IMR-90 (cell line): ENCODE measurements around the gene ELL2. TPM values are rescaled to one million over a fixed set of nuclear protein-coding genes. Genes with fewer than 3 reads are reported as not detected.

Source experiments
- ATAC-seq: fragments of 200-7000 bp; cut with Tn5 transposase; 2 replicates; pipeline ENCODE4 v1.9.1; 2020; ENCODE audit warnings: low read depth, mild to moderate bottlenecking, moderate library complexity
- BruUV-seq: library from RNA; stranded (reverse); fragments of 400-500 nt; replicated peaks from 2 replicates; lab custom pipeline; 2021; lab: Mats Ljungman, UMichigan
- CTCF ChIA-PET: fragments of 300-600 bp; formaldehyde crosslinking; extraction: SDS; loops from one replicate; lab custom pipeline; 2021; ENCODE audit warnings: antibody characterized with exemption; lab: Yijun Ruan, JAX
- POLR2A ChIA-PET: fragments of 300-600 bp; sonication (Branson Sonifier 250); formaldehyde crosslinking; loops from one replicate; lab custom pipeline; 2022; ENCODE audit warnings: antibody characterized with exemption; ENCODE audit not compliant: unreplicated experiment; lab: Charles Lee
- DNase-seq: peaks from one replicate; pipeline ENCODE4 v3.0.0; 2013
- H2AFZ ChIP-seq: replicated peaks from 2 replicates; pipeline ENCODE3; 2013; ENCODE audit warnings: low read length, mild to moderate bottlenecking; ENCODE audit not compliant: poor library complexity
- H2AK5ac ChIP-seq: 2 replicates; pipeline ENCODE4 v1.6.1; 2013; ENCODE audit warnings: low read depth, low read length, inconsistent platforms
- H2AK9ac ChIP-seq: replicated peaks from 2 replicates; pipeline ENCODE3; 2013; ENCODE audit warnings: mild to moderate bottlenecking, low read depth, low read length, moderate library complexity; ENCODE audit not compliant: poor library complexity
- H2BK120ac ChIP-seq: 2 replicates; pipeline ENCODE4 v1.6.1; 2013; ENCODE audit warnings: low read depth, low read length, inconsistent platforms
- H2BK15ac ChIP-seq: 3 replicates; pipeline ENCODE4 v1.6.1; 2013; ENCODE audit warnings: low read depth, low read length, inconsistent platforms
- H2BK20ac ChIP-seq: 2 replicates; pipeline ENCODE4 v1.6.1; 2013; ENCODE audit warnings: low read depth, mild to moderate bottlenecking, inconsistent platforms, low read length, moderate library complexity
- H2BK5ac ChIP-seq: 2 replicates; pipeline ENCODE4 v1.6.1; 2013; ENCODE audit warnings: mild to moderate bottlenecking, low read depth, low read length, inconsistent platforms; ENCODE audit not compliant: poor library complexity, severe bottlenecking
- H3K14ac ChIP-seq: replicated peaks from 2 replicates; pipeline ENCODE4 v1.6.1; 2013; ENCODE audit warnings: low read depth, low read length, inconsistent platforms
- H3K18ac ChIP-seq: 2 replicates; pipeline ENCODE4 v1.6.1; 2013; ENCODE audit warnings: low read depth, low read length, control low read depth
- H3K23ac ChIP-seq: 2 replicates; pipeline ENCODE4 v1.6.1; 2013; ENCODE audit warnings: low read depth, low read length, inconsistent platforms
- H3K27ac ChIP-seq: 2 replicates; pipeline ENCODE4 v1.5.1; 2013; ENCODE audit warnings: mild to moderate bottlenecking, control low read depth, low read length; ENCODE audit not compliant: insufficient read depth
- H3K27me3 ChIP-seq: 2 replicates; pipeline ENCODE4 v1.6.1; 2013; ENCODE audit warnings: low read length; ENCODE audit not compliant: control insufficient read depth, insufficient read depth
- H3K36me3 ChIP-seq: 2 replicates; pipeline ENCODE4 v1.6.1; 2013; ENCODE audit warnings: low read length, mixed read lengths; ENCODE audit not compliant: control insufficient read depth, insufficient read depth
- H3K4ac ChIP-seq: 2 replicates; pipeline ENCODE4 v1.6.1; 2013; ENCODE audit warnings: low read depth, low read length, inconsistent platforms
- H3K4me1 ChIP-seq: 2 replicates; pipeline ENCODE4 v1.6.1; 2013; ENCODE audit warnings: low read length, mixed read lengths; ENCODE audit not compliant: control insufficient read depth, insufficient read depth
- H3K4me2 ChIP-seq: 2 replicates; pipeline ENCODE4 v1.6.1; 2013; ENCODE audit warnings: low read depth, mild to moderate bottlenecking, control low read depth, low read length, moderate library complexity
- H3K4me3 ChIP-seq: 2 replicates; pipeline ENCODE4 v1.5.1; 2013; ENCODE audit warnings: low read depth, mild to moderate bottlenecking, control low read depth, low read length, moderate library complexity; ENCODE audit not compliant: insufficient read depth
- H3K56ac ChIP-seq: 2 replicates; pipeline ENCODE4 v1.6.1; 2013; ENCODE audit warnings: low read length, inconsistent platforms; ENCODE audit not compliant: insufficient read depth; ENCODE audit errors: extremely low read depth
- H3K79me1 ChIP-seq, 2 experiments: 2 replicates each; pipeline ENCODE4 v1.6.1; 2013; ENCODE audit warnings: low read length in 2 of 2, inconsistent platforms in 1 of 2, low read depth in 1 of 2
- H3K9ac ChIP-seq: 2 replicates; pipeline ENCODE4 v1.6.1; 2013; ENCODE audit warnings: low read depth, low read length, control low read depth
- H3K9me1 ChIP-seq: 2 replicates; pipeline ENCODE4 v1.6.1; 2013; ENCODE audit warnings: low read length, inconsistent platforms; ENCODE audit not compliant: insufficient read depth
- H3K9me3 ChIP-seq: 2 replicates; pipeline ENCODE4 v1.6.1; 2013; ENCODE audit warnings: low read length; ENCODE audit not compliant: control insufficient read depth, insufficient read depth
- H4K20me1 ChIP-seq: 2 replicates; pipeline ENCODE4 v1.6.1; 2013; ENCODE audit warnings: low read length, inconsistent platforms; ENCODE audit not compliant: insufficient read depth
- H4K5ac ChIP-seq: 2 replicates; pipeline ENCODE4 v1.6.1; 2013; ENCODE audit warnings: mild to moderate bottlenecking, low read depth, low read length, control low read depth
- H4K8ac ChIP-seq, 2 experiments: 2 replicates each; pipeline ENCODE4 v1.6.1; 2013; ENCODE audit warnings: low read depth in 2 of 2, low read length in 2 of 2, control low read depth in 1 of 2, inconsistent platforms in 1 of 2
- H4K91ac ChIP-seq: 2 replicates; pipeline ENCODE4 v1.6.1; 2013; ENCODE audit warnings: low read depth, low read length, inconsistent platforms; ENCODE audit not compliant: insufficient read depth
- BHLHE40 ChIP-seq: fragments of 150-350 bp; IDR thresholded peaks from 2 replicates; pipeline ENCODE4 v1.6.1; 2016; ENCODE audit warnings: mild to moderate bottlenecking, low read depth, low read length
- ELK1 ChIP-seq: fragments of 150-350 bp; IDR thresholded peaks from 2 replicates; pipeline ENCODE4 v1.6.1; 2016; ENCODE audit warnings: low read depth, mild to moderate bottlenecking, low read length, moderate library complexity, borderline replicate concordance
- MAFK ChIP-seq: IDR thresholded peaks from 2 replicates; pipeline ENCODE4 v1.6.1; 2012; ENCODE audit warnings: low read depth, low read length, improper control_type of control experiment
- MXI1 ChIP-seq: IDR thresholded peaks from 2 replicates; pipeline ENCODE4 v1.6.1; 2012; ENCODE audit warnings: low read depth, mild to moderate bottlenecking, low read length, moderate library complexity, borderline replicate concordance
- RFX5 ChIP-seq: IDR thresholded peaks from 2 replicates; pipeline ENCODE4 v1.8.0; 2012; ENCODE audit warnings: low read depth, mild to moderate bottlenecking, low read length, moderate library complexity
- dilution Hi-C: fragments of 300-500 bp; cut with HindIII; formaldehyde crosslinking; loops from one replicate; pipeline ENCODE4 v1.14.3; 2018; ENCODE audit warnings: low sequenced_read_pairs; ENCODE audit not compliant: unreplicated experiment
- in situ Hi-C: fragments of 300-500 bp; cut with MboI; formaldehyde crosslinking; loops from 3 replicates; pipeline ENCODE4 v1.14.3; 2019; ENCODE audit warnings: low sequenced_read_pairs, inconsistent platforms, mixed read lengths
- intact Hi-C: fragments of 100-400 bp; cut with micrococcal nuclease; formaldehyde crosslinking; loops from 2 replicates; pipeline ENCODE4 v1.10.0; 2022
- polyA plus RNA-seq, 3 experiments: library from polyadenylated mRNA; depleted of rRNA; stranded (reverse); fragments of >200 nt; gene quantifications; 2 replicates each; pipeline ENCODE4 v1.2.3, GENCODE V29; 2012; ENCODE audit warnings: low replicate concordance in 1 of 3
- total RNA-seq: library from RNA; depleted of rRNA; stranded (reverse); fragments of >200 nt; gene quantifications from 2 replicates; pipeline ENCODE4 v1.2.3, GENCODE V29; 2012

Gene ELL2
- total and polyA plus RNA-seq, 2 of the 4 experiments (the other 2 are of a cell fraction): 61.4 to 92.5 TPM

GRCh38 chr5:95957561-95958203, 4.0 kb downstream of the ELL2 start (continued):
- TF ChIP-seq BHLHE40: no peak

GRCh38 chr5:95956900-95957293, 4.8 kb downstream of the ELL2 start:
- Histone ChIP-seq H3K27me3 (no peaks in the 10 kb centered on the region), H3K4me3 (peak overlapping the region; percentile 99), H3K14ac (no peak overlapping the region), H3K4me1 (peaks cover 5% of the 10 kb centered on the region; the same call in 1 of the 2 replicates), H4K20me1 (peaks cover 92% of the 10 kb centered on the region), H2AFZ (no peak overlapping the region), H3K36me3 (peaks cover 33% of the 10 kb centered on the region), H4K8ac (no peak overlapping the region), H2BK20ac (no peak overlapping the region), H4K5ac (no peak overlapping the region), H2AK9ac (no peak overlapping the region), H3K9me1 (no peaks in the 10 kb centered on the region; the same call in 1 of the 2 replicates), H3K27ac (no peak overlapping the region), H2AK5ac (no peak overlapping the region), H4K91ac (no peak overlapping the region), H3K4ac (no peak overlapping the region), H3K79me1 (peaks cover 0 to 40% of the 10 kb centered on the region in 2 experiments; a peak in 2 of 4 replicates), H3K9ac (peak overlapping the region; percentile 43; the same call in 1 of the 2 replicates), H2BK5ac (peak overlapping the region; percentile 78), H3K23ac (no peak overlapping the region), H3K9me3 (no peaks in the 10 kb centered on the region), H3K4me2 (peak overlapping the region; percentile 85), H3K56ac (no peak overlapping the region), H2BK120ac (no peak overlapping the region), H2BK15ac (no peak overlapping the region), H3K18ac (no peak overlapping the region)
- ChIA-PET CTCF (interaction anchor here (1.8 kb wide), 1 partner anchor 176 kb away, joined by 4 read pairs; no protein-coding TSS in a partner anchor), POLR2A (no interaction called here)
- ATAC-seq (no peak), DNase-seq (no peak)
- TF ChIP-seq MAFK: peak; percentile 41; the same call in 1 of the 2 replicates
- TF ChIP-seq RFX5: no peak
- no peak for TF ChIP-seq ELK1
- TF ChIP-seq MXI1: no peak
- in situ Hi-C loops (loop anchor here (5.0 kb wide), 1 partner anchor 370 kb away; no protein-coding TSS in a partner anchor), intact Hi-C loops (loop anchor here (1.0 to 10.0 kb wide), 3 partner anchors 160 to 708 kb away; partner anchors contain the start of gene CAST), dilution Hi-C loops (no loop called here)
- no TSS peak for BruUV-seq
